Breast epithelium (tissue), 4 donors: ENCODE data around the gene CPOX. TPM values are rescaled to one million over a fixed set of nuclear protein-coding genes. Genes with fewer than 3 reads are reported as not detected.
A peak's percentile ranks its signal among the peaks of the same experiment; 100 is the strongest.
"Not testable (repeated sequence)": the region's sequence is repeated elsewhere in the genome, so short reads cannot be mapped to it uniquely, and the experiment has no call there.

ENCODE experiments used
- DNase-seq, 2 donors: peaks; one replicate each; pipeline ENCODE4 v3.0.0-alpha.2; 2019; ENCODE audit warnings: low spot score in 2 of 2
- H3K27ac ChIP-seq, 2 donors: fragments of 200-600 bp; sonication (generic) in 1 of 2; one replicate each; pipeline ENCODE4 v1.5.1; 2016 to 2019; ENCODE audit warnings: mild to moderate bottlenecking in 1 of 2
- H3K27me3 ChIP-seq, 2 donors: fragments of 200-600 bp; sonication (generic) in 1 of 2; one replicate each; pipeline versions ENCODE4 v1.5.1 to v1.6.0; 2017 to 2019; ENCODE audit warnings: control low read depth in 1 of 2, mild to moderate bottlenecking in 1 of 2
- H3K36me3 ChIP-seq: fragments of 200-600 bp; one replicate; pipeline ENCODE4 v1.5.1; 2019
- H3K4me1 ChIP-seq, 2 donors: fragments of 200-600 bp; sonication (generic); one replicate each; pipeline ENCODE4 v1.5.1; 2016 to 2019; ENCODE audit warnings: control low read depth in 1 of 2
- H3K4me3 ChIP-seq, 3 donors: fragments of 200-600 bp; sonication (generic); 1 replicate in 2 of 3; 2 replicates in 1 of 3; pipeline ENCODE4 v1.5.1; 2016 to 2019; ENCODE audit warnings: mild to moderate bottlenecking in 3 of 3, moderate library complexity in 2 of 3
- H3K9me3 ChIP-seq, 2 donors: fragments of 200-600 bp; sonication (generic) in 1 of 2; one replicate each; pipeline ENCODE4 v1.5.1; 2016 to 2019; ENCODE audit warnings: control low read depth in 1 of 2
- CTCF ChIP-seq, 3 donors: fragments of 450-650 bp; IDR thresholded peaks; one replicate each; pipeline ENCODE4 v1.5.1; 2016 to 2017; ENCODE audit warnings: antibody characterized with exemption in 3 of 3, mild to moderate bottlenecking in 3 of 3, moderate library complexity in 3 of 3
- POLR2A ChIP-seq: fragments of 450-650 bp; IDR thresholded peaks from one replicate; pipeline ENCODE4 v1.6.1; 2016; ENCODE audit warnings: antibody characterized with exemption, mild to moderate bottlenecking, moderate library complexity
- POLR2AphosphoS5 ChIP-seq, 3 donors: sonication (generic); formaldehyde crosslinking; IDR thresholded peaks; one replicate each; pipeline ENCODE4 v1.6.1; 2017; ENCODE audit warnings: antibody characterized with exemption in 3 of 3
- intact Hi-C: fragments of 100-400 bp; cut with DNase I; formaldehyde crosslinking; loops from one replicate; pipeline ENCODE4 v1.15.1; 2023; ENCODE audit warnings: low total_unique reads
- total RNA-seq, 3 donors: library from RNA; depleted of rRNA; stranded (reverse); fragments of >200 nt; gene quantifications; one replicate each; pipeline ENCODE4 v1.1.0, GENCODE V29; 2016

The CPOX gene
- total RNA-seq, result 10 to 100 TPM; 14.4 to 22.1 (median 15.1) TPM

- peak; percentile 58 to 67 for DNase-seq
- peak in 1 of 3 donors; percentile 21 for TF ChIP-seq POLR2AphosphoS5 (IDR thresholded peaks at IDR 0.05)
- TF ChIP-seq CTCF (IDR thresholded peaks at IDR 0.05), result no peak
- Histone ChIP-seq H3K4me1 (peaks cover 0 to 3% of the 10 kb centered on the region in 2 donors), H3K9me3 (no peaks in the 10 kb centered on the region), H3K4me3 (peak within 1 kb of the TSS; percentile 59 to 84 (median 80)), H3K27ac (peak within 1 kb of the TSS; percentile 76 to 80), H3K36me3 (no peaks in the 10 kb centered on the region), H3K27me3 (no peaks in the 10 kb centered on the region)
- intact Hi-C loops, result loop anchor here (5.0 kb wide), 2 partner anchors 484 to 544 kb away; no protein-coding TSS in a partner anchor
Measured at GRCh38 chr3:98593046-98593936, at the start of gene CPOX. Gene CPOX, minus strand, starts transcription at chr3:98593611. Its CDS starts 107 bp downstream, at chr3:98593504.

GRCh38 chr3:98642769-98643168, 49.4 kb upstream of the CPOX start:
- H3K27ac ChIP-seq, DNase-seq, H3K4me3 ChIP-seq, H3K27me3 ChIP-seq, H3K4me1 ChIP-seq, intact Hi-C loops, H3K36me3 ChIP-seq, H3K9me3 ChIP-seq: not testable (repeated sequence)

- DNase-seq, H3K9me3 ChIP-seq, H3K4me1 ChIP-seq, H3K27ac ChIP-seq, intact Hi-C loops, H3K27me3 ChIP-seq, H3K4me3 ChIP-seq, H3K36me3 ChIP-seq: not testable (repeated sequence)
Measured at GRCh38 chr3:98641756-98642155, 48.3 kb upstream of the CPOX start.

- H3K36me3 ChIP-seq, DNase-seq, H3K9me3 ChIP-seq, H3K4me1 ChIP-seq, intact Hi-C loops, H3K27me3 ChIP-seq, H3K4me3 ChIP-seq, H3K27ac ChIP-seq: not testable (repeated sequence)
Measured at GRCh38 chr3:98638515-98638914, 45.1 kb upstream of the CPOX start.

GRCh38 chr3:98630416-98630815, 37.0 kb upstream of the CPOX start:
- Histone ChIP-seq H3K27ac (no peak overlapping the region), H3K4me3 (no peak overlapping the region), H3K27me3 (no peaks in the 10 kb centered on the region), H3K4me1 (no peaks in the 10 kb centered on the region), H3K36me3 (no peaks in the 10 kb centered on the region), H3K9me3 (no peaks in the 10 kb centered on the region)
- no peak for DNase-seq
- TF ChIP-seq CTCF (IDR thresholded peaks at IDR 0.05), result no peak
- intact Hi-C loops, result no loop called here

GRCh38 chr3:98628317-98628716, 34.9 kb upstream of the CPOX start:
- TF ChIP-seq POLR2AphosphoS5 (IDR thresholded peaks at IDR 0.05) (no peak), CTCF (IDR thresholded peaks at IDR 0.05) (no peak), POLR2A (no peak)
- no peak overlapping the region for H3K27ac ChIP-seq
- no peaks in the 10 kb centered on the region for H3K36me3 ChIP-seq
- no peaks in the 10 kb centered on the region for H3K4me1 ChIP-seq
- H3K9me3 ChIP-seq, result no peaks in the 10 kb centered on the region
- DNase-seq, result no peak
- no peaks in the 10 kb centered on the region for H3K27me3 ChIP-seq
- intact Hi-C loops, result no loop called here
- H3K4me3 ChIP-seq, result no peak overlapping the region
